ENCODE measurements around the gene OTUD3. TPM values are rescaled to one million over a fixed set of nuclear protein-coding genes. Genes with fewer than 3 reads are reported as not detected.

Gene OTUD3
- total RNA-seq, 3 donors from 2014 or later, result 7.8 to 15.4 (median 11.6) TPM

DNA sequence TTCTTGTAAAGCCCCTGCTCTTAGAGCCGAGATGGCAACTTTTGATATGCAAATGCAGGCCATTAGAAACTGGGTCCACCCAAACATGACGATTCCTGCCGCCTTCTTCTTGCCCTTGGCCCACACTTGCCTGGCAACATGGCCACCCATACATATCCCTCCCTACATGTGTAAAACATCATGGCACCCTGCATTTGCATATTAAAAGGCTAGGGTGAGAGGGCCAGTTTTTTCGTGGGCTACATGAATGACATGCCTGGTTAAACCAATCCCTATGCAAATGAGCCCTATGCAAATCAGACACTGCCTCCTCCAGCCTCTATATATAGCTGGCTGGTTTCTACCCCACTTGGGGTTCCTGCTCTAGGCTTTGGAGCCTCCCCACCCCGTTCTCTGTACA lies 78.4 kb downstream of the OTUD3 start:
- ATAC-seq (no peak), DNase-seq (no peak)
- no peak overlapping the region for H3K4me3 ChIP-seq
- no peaks in the 10 kb centered on the region for H3K36me3 ChIP-seq (ENCODE audit: low read depth)
- H3K4me1 ChIP-seq (ENCODE audit: low read depth), result no peaks in the 10 kb centered on the region
- intact Hi-C loops (cut with DNase I, micrococcal nuclease), result no loop called here
- TF ChIP-seq, protein P1, sequence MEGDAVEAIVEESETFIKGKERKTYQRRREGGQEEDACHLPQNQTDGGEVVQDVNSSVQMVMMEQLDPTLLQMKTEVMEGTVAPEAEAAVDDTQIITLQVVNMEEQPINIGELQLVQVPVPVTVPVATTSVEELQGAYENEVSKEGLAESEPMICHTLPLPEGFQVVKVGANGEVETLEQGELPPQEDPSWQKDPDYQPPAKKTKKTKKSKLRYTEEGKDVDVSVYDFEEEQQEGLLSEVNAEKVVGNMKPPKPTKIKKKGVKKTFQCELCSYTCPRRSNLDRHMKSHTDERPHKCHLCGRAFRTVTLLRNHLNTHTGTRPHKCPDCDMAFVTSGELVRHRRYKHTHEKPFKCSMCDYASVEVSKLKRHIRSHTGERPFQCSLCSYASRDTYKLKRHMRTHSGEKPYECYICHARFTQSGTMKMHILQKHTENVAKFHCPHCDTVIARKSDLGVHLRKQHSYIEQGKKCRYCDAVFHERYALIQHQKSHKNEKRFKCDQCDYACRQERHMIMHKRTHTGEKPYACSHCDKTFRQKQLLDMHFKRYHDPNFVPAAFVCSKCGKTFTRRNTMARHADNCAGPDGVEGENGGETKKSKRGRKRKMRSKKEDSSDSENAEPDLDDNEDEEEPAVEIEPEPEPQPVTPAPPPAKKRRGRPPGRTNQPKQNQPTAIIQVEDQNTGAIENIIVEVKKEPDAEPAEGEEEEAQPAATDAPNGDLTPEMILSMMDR (IDR thresholded peaks at IDR 0.05), result no peak
- no peaks in the 10 kb centered on the region for H3K9me3 ChIP-seq

Other genes with a start within 250 kb of the OTUD3 start
- gene NBL1, start 238.1 kb upstream of the OTUD3 start, total RNA-seq, result 100 to 1,000 TPM; 320 to 457 (median 426) TPM
- gene HTR6, start 217.5 kb upstream of the OTUD3 start, total RNA-seq, result not detected
- 10 to 100 TPM; 27.9 to 42.8 (median 31.9) TPM for gene TMCO4, start 82.5 kb upstream of the OTUD3 start, total RNA-seq
- gene RNF186, start 67.1 kb upstream of the OTUD3 start, total RNA-seq, result 10 to 100 TPM; 15.1 to 42.6 (median 41.0) TPM
- not detected for gene PLA2G2E, start 41.2 kb downstream of the OTUD3 start, total RNA-seq
- gene PLA2G2A, start 97.2 kb downstream of the OTUD3 start, total RNA-seq, result 1,000 to 10,000 TPM in 1 of 3 donors, 100 to 1,000 TPM in 1, 10 to 100 TPM in 1; 34.8 to 2,765 (median 275) TPM
- gene PLA2G5, start 187.8 kb downstream of the OTUD3 start, total RNA-seq, result 10 to 100 TPM in 1 of 3 donors, under 1 TPM in 2; 0.78 to 16.2 (median 0.94) TPM
- gene PLA2G2D, start 237.1 kb downstream of the OTUD3 start, total RNA-seq, result under 1 TPM in 1 of 3 donors, not detected in 2; 0.22 TPM